ENCODE measurements around the gene TAMALIN.

Gene TAMALIN

GRCh38 chr12:52059582-52060497 lies 53.1 kb downstream of the TAMALIN start:
- Histone ChIP-seq H3K9ac (ENCODE audit: low read length) (no peak overlapping the region), H3K4me1 (ENCODE audit: low read length) (no peaks in the 10 kb centered on the region), H3K79me2 (ENCODE audit: low read length) (no peaks in the 10 kb centered on the region), H3K9me2 (replicated peaks; ENCODE audit: insufficient read depth, low read length) (no peaks in the 10 kb centered on the region), H3K27me3 (replicated peaks; ENCODE audit: insufficient read depth, low read length) (no peaks in the 10 kb centered on the region), H3K27ac (ENCODE audit: low read length) (no peak overlapping the region), H4K20me1 (ENCODE audit: insufficient read depth, low read length) (no peaks in the 10 kb centered on the region), H3K4me3 (ENCODE audit: low read length) (no peak overlapping the region), H3K36me3 (replicated peaks; ENCODE audit: insufficient read depth, low read length) (no peaks in the 10 kb centered on the region), H3F3A (ENCODE audit: insufficient read depth, low read length) (no peaks in the 10 kb centered on the region), H3K9me3 (replicated peaks; ENCODE audit: insufficient read depth, low read length) (no peaks in the 10 kb centered on the region), H3K4me2 (ENCODE audit: low read depth, low read length) (no peak overlapping the region), H2AFZ (ENCODE audit: low read length) (no peak overlapping the region)
- TF ChIP-seq EZH2phosphoT487 (IDR thresholded peaks at IDR 0.05; ENCODE audit: low read length) (no peak), EZH2 (optimal IDR thresholded peaks at IDR 0.05; ENCODE audit: low read depth, low read length) (no peak), CTCF (IDR thresholded peaks at IDR 0.05; ENCODE audit: low read length) (no peak)
- DNase-seq, result no peak

GRCh38 chr12:52060498-52061177 lies 53.9 kb downstream of the TAMALIN start:
- no peaks in the 10 kb centered on the region for H3K9me3 ChIP-seq (replicated peaks; ENCODE audit: insufficient read depth, low read length)
- H3K4me2 ChIP-seq (ENCODE audit: low read depth, low read length), result no peak overlapping the region
- H3K79me2 ChIP-seq (ENCODE audit: low read length), result no peaks in the 10 kb centered on the region
- no peak overlapping the region for H3K9ac ChIP-seq (ENCODE audit: low read length)
- H3K27ac ChIP-seq (ENCODE audit: low read length), result no peak overlapping the region
- peaks cover 6% of the 10 kb centered on the region for H3K27me3 ChIP-seq (replicated peaks; ENCODE audit: insufficient read depth, low read length)
- DNase-seq, result no peak
- no peak overlapping the region for H3K4me3 ChIP-seq (ENCODE audit: low read length)
- no peaks in the 10 kb centered on the region for H3K36me3 ChIP-seq (replicated peaks; ENCODE audit: insufficient read depth, low read length)
- H2AFZ ChIP-seq (ENCODE audit: low read length), result no peak overlapping the region
- no peaks in the 10 kb centered on the region for H4K20me1 ChIP-seq (ENCODE audit: insufficient read depth, low read length)
- H3K9me2 ChIP-seq (replicated peaks; ENCODE audit: insufficient read depth, low read length), result no peaks in the 10 kb centered on the region
- H3K4me1 ChIP-seq (ENCODE audit: low read length), result no peaks in the 10 kb centered on the region
- no peaks in the 10 kb centered on the region for H3F3A ChIP-seq (ENCODE audit: insufficient read depth, low read length)
- no peak for TF ChIP-seq CTCF (IDR thresholded peaks at IDR 0.05; ENCODE audit: low read length)
- no peak for TF ChIP-seq EZH2 (optimal IDR thresholded peaks at IDR 0.05; ENCODE audit: low read depth, low read length)
- no peak for TF ChIP-seq EZH2phosphoT487 (IDR thresholded peaks at IDR 0.05; ENCODE audit: low read length)

- TF ChIP-seq EZH2phosphoT487 (IDR thresholded peaks at IDR 0.05; ENCODE audit: low read length) (no peak), CTCF (IDR thresholded peaks at IDR 0.05; ENCODE audit: low read length) (no peak), EZH2 (optimal IDR thresholded peaks at IDR 0.05; ENCODE audit: low read depth, low read length) (no peak)
- Histone ChIP-seq H3K27me3 (replicated peaks; ENCODE audit: insufficient read depth, low read length) (peaks cover 6% of the 10 kb centered on the region), H3K4me2 (ENCODE audit: low read depth, low read length) (no peak overlapping the region), H3K9me3 (replicated peaks; ENCODE audit: insufficient read depth, low read length) (no peaks in the 10 kb centered on the region), H3K36me3 (replicated peaks; ENCODE audit: insufficient read depth, low read length) (no peaks in the 10 kb centered on the region), H3K4me1 (ENCODE audit: low read length) (no peaks in the 10 kb centered on the region), H3K9me2 (replicated peaks; ENCODE audit: insufficient read depth, low read length) (no peaks in the 10 kb centered on the region), H3F3A (ENCODE audit: insufficient read depth, low read length) (no peaks in the 10 kb centered on the region), H3K27ac (ENCODE audit: low read length) (no peak overlapping the region), H3K4me3 (ENCODE audit: low read length) (no peak overlapping the region), H2AFZ (ENCODE audit: low read length) (no peak overlapping the region), H3K79me2 (ENCODE audit: low read length) (no peaks in the 10 kb centered on the region), H3K9ac (ENCODE audit: low read length) (no peak overlapping the region), H4K20me1 (ENCODE audit: insufficient read depth, low read length) (no peaks in the 10 kb centered on the region)
- DNase-seq, result no peak
Measured at GRCh38 chr12:52061470-52062166, 54.9 kb downstream of the TAMALIN start.

All from MM.1S (cell line).